Sigmoid colon (tissue), 4 donors: ENCODE results near the gene PPFIA3.

Experiments
- CTCF ChIP-seq, 4 experiments: fragments of 450-650 bp in 3 of 4; fragments of 200-600 bp in 1 of 4; IDR thresholded peaks; one replicate each; pipeline ENCODE4 v1.5.1; 2016 to 2019; ENCODE audit warnings: antibody characterized with exemption in 4 of 4, mild to moderate bottlenecking in 3 of 4, moderate library complexity in 2 of 4
- EP300 ChIP-seq, 4 donors: sonication (generic); formaldehyde crosslinking; IDR thresholded peaks; one replicate each; pipeline ENCODE4 v1.6.1; 2017; ENCODE audit warnings: antibody characterized with exemption in 4 of 4
- POLR2A ChIP-seq, 2 donors: fragments of 450-650 bp; IDR thresholded peaks; one replicate each; pipeline ENCODE4 v1.6.1; 2016; ENCODE audit warnings: antibody characterized with exemption in 2 of 2, mild to moderate bottlenecking in 2 of 2, moderate library complexity in 2 of 2

GRCh38 chr19:49101160-49101559 lies 18.2 kb upstream of the PPFIA3 start:
- TF ChIP-seq CTCF (IDR thresholded peaks at IDR 0.05) (no peak), POLR2A (IDR thresholded peaks at IDR 0.05) (no peak), EP300 (IDR thresholded peaks at IDR 0.05) (no peak)
